ENCODE data around the gene IL12RB2.
"Not testable (repeated sequence)": the region's sequence is repeated elsewhere in the genome, so short reads cannot be mapped to it uniquely, and the experiment has no call there.

IL12RB2 gene

DNA sequence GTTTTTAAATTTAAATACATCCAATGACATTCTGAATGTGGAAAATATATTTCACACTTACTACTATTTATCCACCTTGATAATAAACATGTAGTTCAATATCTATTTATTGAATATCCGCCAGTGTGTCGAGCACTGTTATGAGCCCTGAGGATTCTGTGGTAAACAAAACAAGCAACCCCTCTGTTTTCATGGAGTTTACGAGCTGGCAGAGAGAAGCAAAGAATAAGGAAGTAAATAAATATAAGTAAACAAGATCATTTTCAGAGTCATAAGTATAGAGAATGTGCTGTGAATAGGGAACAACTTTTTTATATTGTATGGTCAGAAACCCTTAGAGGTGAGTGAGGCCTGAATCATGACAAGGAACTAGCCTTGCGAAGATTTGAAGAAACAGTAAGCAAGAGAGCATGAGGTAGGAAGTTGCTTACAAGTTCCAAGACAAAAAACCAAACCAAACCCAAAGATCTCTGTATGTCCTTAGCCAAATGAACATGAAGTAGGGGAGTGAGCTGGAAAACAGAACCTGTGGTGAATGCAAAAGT lies 128.9 kb downstream of the IL12RB2 start:
- DNase-seq, result no peak

DNA sequence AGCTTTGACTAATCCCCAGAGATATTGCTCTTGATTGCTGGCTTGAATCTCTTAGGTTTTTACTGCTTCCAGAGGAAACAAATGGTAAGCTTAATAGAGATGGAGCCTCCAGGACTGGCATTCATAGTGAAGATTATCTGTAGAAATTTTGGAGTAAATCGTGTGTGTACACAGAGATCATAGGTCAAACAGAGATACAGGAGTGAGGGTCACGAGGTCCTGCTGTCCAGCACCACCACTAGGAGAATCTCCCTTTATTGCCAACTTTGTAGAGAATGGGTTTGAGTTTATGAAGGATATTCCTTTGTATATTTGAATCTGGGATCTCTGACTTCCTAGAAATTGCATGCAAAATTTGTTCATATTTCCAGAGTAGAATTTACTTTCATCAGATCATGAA lies 130.3 kb downstream of the IL12RB2 start:
- no peak for DNase-seq

DNA sequence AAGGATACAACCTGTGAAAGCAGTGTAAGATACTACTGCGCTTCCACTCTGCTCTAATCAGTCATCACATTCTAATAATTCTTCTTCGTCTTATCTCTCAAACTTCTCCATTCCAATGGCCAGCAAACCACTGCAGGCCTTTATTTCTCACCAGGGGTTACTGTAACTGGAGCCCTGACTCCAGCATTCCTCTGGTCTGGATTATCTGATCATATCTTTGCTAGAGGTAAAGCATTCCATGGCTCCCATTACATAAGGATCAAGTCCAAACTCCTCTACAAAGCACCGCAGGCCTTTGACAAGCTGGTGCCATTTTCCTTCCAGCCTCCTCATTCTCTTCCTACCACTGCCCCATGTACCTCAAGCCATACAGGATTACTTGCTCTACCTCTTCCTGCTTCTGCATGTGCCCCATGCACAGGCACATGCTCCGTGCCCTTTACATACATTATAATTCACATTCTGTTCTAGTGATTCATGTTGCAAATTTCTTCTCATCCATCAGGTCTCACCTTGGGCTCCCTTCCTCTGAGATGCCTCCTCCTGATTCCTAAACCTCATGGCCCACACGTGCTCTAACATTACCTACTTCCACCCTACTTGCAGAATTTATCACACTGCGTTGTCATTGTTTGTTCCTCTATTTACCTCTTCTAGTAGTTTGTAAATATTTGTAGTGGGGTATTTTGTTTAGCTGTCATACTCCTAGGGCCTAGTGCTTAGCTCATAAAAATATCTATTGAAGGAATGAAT lies 131.8 kb downstream of the IL12RB2 start:
- no peak for DNase-seq

GRCh38 chr1:67440339-67440738 lies 132.7 kb downstream of the IL12RB2 start:
- no peak for DNase-seq

GRCh38 chr1:67441183-67441582 lies 133.5 kb downstream of the IL12RB2 start:
- DNase-seq, result no peak

GRCh38 chr1:67441739-67442281 lies 134.1 kb downstream of the IL12RB2 start:
- no peak for DNase-seq

GRCh38 chr1:67446014-67446413 lies 138.3 kb downstream of the IL12RB2 start:
- DNase-seq, result not testable (repeated sequence)

Measured in NCI-H2029 (cell line).